Testis (tissue), 2 donors: ENCODE measurements around the gene C18orf32.

Experiments used
- CTCF ChIP-seq, 3 experiments: fragments of 450-650 bp in 2 of 3; fragments of 200-600 bp in 1 of 3; sonication (generic) in 1 of 3; IDR thresholded peaks; one replicate each; pipeline ENCODE4 v1.5.1; 2016 to 2019; ENCODE audit warnings: antibody characterized with exemption in 3 of 3, mild to moderate bottlenecking in 2 of 3, moderate library complexity in 1 of 3
- POLR2A ChIP-seq: fragments of 450-650 bp; IDR thresholded peaks from one replicate; pipeline ENCODE4 v1.6.1; 2017; ENCODE audit warnings: antibody characterized with exemption, mild to moderate bottlenecking, moderate library complexity

- no peak for TF ChIP-seq CTCF (IDR thresholded peaks at IDR 0.05)
- no peak for TF ChIP-seq POLR2A
These were observed 29.4 kb downstream of the C18orf32 start for GRCh38 chr18:49457616-49458015.
